GM20431 (cell line): Measurements from ENCODE around the gene ALOX12B.
"Not testable (repeated sequence)": the region's sequence is repeated elsewhere in the genome, so short reads cannot be mapped to it uniquely, and the experiment has no call there.

Experiments
- in situ Hi-C: fragments of 300-500 bp; cut with MseI, MboI; formaldehyde crosslinking; loops from one replicate; pipeline ENCODE4 v1.15.0; 2020; ENCODE audit warnings: low sequenced_read_pairs; ENCODE audit not compliant: unreplicated experiment

ALOX12B gene

DNA sequence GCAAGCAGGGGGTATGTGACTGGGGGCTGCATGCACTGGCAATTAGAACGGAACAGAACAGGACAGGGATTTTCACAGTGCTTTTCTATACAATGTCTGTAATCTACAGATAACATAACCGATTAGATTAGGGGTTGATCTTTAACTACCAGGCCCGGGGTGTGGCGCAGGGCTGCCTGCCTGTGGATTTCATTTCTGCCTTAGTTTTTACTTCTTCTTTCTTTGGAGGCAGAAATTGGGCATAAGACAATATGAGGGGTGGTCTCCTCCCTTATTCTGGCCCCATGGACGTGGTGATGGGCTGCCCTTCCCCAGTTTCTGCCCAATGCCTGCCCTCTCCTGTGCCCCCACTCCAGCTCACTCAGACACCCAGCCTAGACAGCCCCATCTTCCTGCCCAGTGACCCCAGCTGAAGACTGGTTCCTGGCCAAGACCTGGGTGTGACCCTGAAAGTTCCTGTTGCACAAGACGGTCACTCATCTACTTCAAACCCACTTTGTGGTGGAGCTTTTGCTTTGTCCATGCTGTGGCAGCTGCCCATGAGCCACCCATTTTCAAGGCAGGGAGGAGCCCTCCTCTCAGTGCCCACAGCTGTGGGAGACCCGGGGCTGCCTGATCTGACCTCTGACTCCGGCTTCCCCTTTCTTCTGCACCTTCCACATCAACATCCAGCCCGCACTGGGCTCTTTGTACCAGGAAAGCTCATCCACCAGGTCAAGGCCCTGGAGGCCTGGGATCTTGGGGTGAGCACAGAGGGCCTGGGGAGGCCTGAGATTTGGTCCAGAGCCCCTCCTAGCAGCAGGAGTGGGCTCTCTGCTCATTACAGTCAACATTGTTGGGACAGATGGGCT, 18.6 kb downstream of the ALOX12B start:
- in situ Hi-C loops: no loop called here

DNA sequence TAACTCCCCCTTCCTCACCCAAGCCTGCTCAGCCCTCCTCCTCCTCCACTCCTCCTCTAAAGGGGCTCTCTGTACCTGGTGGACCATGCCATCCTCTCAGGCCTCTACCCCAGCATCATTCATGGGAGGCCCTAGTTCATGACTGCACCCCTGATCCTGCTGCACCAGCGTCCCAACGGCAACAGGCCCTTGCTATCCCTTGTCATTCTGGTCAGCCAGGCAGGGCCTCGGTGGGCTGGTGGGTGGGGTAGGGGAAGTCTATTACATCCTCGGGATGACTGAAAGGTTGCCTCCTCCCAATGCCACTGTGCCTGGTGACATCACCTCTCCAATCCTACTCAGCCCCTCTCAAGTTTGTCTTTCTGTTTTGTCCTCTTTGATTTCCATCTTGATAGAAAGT, 19.7 kb downstream of the ALOX12B start:
- in situ Hi-C loops: no loop called here

DNA sequence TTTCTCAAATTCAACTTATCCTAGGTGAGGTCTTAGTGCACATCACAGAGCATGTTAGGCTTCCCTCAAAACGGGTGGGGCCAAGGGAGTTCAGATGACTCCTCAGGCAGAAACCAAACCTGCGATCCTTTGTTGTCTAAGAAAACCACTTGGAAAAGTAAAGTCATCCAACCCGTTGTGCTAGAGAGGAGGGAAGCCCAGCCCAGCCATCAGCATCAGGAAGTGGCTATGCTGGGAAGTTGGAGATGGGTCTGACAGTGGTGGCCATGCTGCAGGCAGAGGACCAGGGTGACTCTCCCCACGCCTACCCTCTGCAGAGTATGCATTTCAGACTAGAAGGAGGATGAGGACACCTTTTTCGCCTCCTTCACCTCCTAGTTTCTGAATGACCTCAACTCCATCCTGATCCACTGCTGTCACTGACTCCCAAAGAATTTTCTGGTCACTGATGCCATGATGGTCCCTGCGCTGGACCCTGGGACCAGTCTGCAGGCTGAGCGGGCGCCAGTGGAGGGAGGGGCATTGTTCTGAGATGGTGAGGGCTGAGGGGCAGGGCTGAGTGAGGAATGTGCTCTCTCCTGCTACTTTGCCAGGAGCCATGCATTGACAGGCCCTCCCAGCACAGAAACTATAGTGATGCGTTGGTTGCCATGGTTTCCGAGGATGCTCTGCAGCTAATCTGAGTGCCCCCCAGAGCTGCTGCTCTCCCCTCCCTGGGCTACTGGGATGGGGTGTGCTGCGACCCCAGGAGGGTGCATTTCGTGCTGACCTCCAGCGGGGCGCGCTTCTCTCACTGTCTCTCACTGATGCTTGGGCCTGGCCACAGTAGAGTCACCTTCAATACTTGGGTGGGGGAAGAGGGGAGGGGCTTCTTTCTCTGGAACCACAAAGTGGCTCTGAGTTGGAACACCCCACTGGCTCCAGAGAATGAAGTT, 20.4 kb downstream of the ALOX12B start:
- in situ Hi-C loops: no loop called here

DNA sequence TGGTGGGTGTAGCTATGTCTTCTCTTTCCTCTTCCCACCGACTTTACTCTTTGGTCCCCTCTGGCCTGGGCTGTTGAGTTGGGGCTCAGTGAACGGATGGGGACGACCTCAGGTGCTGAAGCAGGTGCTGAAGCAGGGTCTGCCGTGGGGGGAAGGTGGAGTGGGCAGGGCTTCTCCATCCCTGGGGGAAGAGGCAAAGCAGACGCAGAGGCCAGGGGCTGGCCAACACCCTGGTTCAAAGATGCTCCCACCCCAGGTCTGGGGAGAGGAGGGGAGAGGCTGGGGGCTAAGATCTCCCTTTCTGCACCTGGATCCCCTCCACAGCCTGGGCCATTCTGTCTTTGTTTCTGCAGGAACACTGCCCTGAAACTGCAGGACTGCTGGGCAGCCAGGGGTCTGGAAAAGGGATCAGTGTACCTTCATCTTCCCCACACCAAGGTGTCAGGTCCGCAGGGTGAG, 22.9 kb downstream of the ALOX12B start:
- in situ Hi-C loops: no loop called here

DNA sequence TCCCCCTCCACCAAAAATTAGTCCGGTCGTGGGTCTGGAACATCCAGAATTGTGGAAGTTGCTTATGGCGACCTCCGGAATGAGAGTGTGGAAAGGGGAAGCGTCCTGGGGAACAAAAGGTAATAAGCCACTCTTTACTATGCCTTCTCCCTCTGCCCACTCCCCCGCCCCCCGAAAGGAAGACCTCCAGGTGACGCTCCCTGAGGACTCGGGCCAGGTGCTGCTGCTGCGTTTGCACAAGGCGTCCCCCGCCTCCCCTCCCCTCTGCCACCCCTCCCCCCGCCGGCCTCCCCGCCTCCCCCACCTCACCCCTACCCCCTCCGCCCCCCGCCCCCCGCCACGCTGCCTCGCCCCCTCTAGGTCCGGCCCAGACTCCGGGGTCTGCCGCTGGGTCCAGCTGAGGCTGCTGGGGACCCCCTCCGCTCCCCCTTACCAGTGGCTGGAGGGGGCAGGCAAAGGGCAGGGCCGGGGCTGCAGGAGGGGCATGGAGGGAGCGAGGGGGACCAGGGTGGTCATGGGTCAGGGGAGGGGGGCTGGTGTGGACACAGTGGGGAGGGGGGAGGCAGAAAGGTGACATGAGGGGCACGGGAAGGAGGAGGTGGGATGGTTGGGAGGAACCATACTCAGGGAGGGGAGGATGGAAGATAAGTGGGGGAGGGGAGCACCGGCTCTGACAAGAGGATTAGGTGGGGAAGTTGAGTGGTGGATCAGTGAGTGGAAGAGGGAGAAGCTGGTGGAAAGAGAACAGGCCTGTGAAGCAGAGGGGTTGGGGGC, 23.6 kb downstream of the ALOX12B start:
- in situ Hi-C loops: no loop called here

DNA sequence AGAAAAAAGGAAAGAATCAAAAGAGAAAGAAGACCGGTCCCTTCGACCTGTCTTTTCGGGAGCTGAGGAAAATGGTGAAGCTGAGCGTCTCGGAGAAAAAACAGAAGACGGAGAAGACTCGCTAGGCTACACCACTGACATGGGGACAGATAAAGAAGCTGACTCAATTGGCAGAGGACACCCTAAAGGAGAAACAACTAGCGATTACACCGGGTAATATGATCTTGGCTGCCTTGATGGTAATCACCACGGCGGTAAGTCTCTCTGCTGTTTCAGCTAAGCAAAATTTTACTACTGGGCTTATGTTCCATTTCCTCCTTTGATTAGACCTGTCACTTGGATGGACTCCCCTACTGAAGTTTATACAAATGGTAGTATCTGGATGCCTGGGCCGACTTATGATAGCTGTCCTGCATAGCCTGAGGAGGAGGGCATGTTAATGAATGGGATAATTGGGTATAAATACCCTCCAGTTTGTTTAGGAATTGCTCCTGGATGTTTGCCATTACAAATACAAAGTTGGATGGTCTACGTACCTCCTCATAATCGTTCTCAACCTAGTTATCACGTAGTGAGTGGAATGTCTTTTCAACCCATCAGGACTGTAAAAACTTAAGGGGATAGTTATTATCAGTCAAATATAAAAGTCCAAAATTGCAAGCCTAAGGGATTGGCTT, 24.6 kb downstream of the ALOX12B start:
- in situ Hi-C loops: no loop called here

DNA sequence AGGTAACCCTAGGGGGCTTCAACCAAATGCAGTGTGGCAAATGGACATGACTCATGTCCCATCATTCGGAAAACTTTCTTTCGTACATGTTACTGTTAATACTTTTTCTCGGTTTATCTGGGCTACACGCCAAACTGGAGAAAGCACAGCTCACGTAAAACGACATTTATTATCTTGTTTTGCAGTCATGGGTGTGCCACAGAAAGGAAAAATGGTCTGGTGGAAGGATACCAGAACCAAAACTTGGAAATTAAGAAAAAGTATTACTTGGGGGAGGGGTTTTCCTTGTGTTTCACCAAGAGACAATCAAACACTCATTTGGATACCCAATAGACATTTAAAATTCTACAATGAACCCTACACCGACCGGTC, 25.1 kb downstream of the ALOX12B start:
- in situ Hi-C loops: no loop called here

- in situ Hi-C loops: not testable (repeated sequence)
These were observed 25.7 kb downstream of the ALOX12B start for GRCh38 chr17:8061851-8062250.

DNA sequence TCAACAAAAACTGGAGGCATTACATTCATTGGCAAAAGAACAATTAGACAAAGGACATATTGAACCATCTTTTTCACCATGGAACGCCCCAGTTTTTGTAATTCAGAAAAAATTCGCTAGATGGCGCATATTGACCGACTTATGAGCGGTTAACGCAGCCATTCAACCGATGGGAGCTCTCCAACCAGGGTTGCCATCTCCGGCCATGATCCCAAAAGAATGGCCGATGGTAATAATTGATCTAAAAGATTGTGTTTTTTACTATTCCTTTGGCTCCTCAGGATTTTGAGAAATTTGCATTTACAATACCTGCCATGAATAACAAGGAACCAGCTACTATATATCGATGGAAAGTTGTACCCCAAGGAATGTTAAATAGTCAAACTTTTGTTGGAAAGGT, 27.2 kb downstream of the ALOX12B start:
- in situ Hi-C loops: no loop called here

DNA sequence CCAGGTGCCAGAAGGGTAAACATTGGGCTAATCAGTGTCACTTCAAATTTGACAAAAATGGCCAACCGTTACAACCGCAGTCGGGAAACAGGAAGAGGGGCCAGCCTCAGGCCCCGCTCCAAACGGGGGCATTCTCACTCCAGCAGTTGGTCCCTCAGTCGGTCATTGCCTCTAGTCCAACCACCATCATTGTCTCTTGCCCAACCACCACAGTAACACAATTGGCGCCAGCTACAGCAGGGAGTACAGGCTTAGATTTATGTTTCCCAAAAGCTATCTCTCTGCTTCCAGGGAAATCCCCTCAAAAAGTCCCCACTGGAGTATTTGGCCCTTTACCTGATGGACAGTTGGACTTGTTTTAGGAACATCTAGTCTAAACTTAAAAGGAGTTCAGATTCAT, 28.4 kb downstream of the ALOX12B start:
- in situ Hi-C loops: no loop called here

DNA sequence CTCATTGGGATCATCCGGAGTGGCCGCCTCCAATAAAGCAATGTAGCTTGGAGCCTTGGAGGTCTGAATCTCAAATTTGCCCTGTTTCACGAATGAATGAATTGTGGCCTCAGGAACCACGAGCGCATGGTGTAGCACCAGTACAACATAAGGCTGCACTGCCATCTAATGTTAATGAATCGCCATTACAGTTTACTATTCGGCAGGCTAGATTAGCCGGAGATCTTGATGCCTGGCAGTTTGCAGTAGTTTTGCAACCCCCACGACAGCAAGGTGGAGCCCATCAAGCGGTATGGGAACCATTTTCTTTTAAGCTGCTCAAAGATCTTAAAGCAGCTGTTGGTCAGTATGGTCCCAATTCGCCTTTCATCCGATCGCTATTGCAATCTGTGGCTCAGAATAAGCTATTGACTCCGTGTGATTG, 29.8 kb downstream of the ALOX12B start:
- in situ Hi-C loops: no loop called here

DNA sequence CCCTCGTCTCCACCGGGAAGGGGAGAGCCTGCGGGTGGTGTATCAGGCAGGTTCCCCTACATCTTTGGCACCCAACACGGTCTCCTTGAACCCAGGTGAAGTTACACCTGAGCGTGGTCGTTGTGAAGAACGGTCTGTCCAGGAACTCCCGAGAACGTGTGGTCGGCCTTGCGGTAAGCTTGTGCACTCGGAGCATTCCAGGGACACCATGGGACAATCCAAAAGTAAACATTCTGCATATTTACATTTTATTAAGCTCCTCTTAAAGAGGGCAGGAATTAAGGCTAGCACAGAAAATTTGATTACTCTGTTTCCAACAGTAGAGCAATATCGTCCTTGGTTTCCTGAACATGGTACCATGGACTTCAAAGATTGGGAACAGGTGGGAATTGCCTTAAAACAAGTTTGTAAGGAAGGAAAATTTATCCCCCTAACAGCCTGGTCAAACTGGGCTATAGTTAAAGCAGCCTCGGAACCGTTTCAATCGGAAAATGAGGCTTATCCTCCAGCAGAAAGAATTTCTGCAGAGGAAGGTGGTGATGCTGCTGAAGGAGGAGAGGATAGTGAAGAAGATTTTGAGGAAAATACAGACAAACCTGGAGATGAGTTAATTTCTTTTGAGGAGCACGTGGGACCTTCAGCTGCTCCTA, 30.4 kb downstream of the ALOX12B start:
- in situ Hi-C loops: no loop called here

- in situ Hi-C loops: no loop called here
These were observed 31.1 kb downstream of the ALOX12B start for GRCh38 chr17:8056232-8056975.

DNA sequence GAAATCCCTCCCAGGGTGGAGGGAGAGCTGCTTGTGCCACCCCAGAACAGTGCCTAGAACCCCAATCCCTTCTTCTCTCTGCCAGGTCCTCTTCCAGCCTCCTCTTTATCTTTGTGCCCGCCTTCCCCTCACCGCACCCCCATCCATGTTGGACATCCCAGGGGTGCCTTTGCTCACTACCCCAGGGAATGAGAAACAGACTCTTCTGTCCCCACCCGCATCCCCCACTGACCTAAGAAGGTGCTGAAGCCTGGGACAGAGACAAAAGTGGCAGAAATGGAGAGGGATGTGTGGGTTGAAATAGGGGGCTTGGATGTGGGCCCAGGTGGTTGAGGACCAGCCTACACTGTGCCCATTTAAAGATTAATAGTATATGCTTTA, 31.7 kb downstream of the ALOX12B start:
- in situ Hi-C loops: no loop called here

- in situ Hi-C loops: no loop called here
These were observed 33.9 kb downstream of the ALOX12B start for GRCh38 chr17:8053600-8053999.

DNA sequence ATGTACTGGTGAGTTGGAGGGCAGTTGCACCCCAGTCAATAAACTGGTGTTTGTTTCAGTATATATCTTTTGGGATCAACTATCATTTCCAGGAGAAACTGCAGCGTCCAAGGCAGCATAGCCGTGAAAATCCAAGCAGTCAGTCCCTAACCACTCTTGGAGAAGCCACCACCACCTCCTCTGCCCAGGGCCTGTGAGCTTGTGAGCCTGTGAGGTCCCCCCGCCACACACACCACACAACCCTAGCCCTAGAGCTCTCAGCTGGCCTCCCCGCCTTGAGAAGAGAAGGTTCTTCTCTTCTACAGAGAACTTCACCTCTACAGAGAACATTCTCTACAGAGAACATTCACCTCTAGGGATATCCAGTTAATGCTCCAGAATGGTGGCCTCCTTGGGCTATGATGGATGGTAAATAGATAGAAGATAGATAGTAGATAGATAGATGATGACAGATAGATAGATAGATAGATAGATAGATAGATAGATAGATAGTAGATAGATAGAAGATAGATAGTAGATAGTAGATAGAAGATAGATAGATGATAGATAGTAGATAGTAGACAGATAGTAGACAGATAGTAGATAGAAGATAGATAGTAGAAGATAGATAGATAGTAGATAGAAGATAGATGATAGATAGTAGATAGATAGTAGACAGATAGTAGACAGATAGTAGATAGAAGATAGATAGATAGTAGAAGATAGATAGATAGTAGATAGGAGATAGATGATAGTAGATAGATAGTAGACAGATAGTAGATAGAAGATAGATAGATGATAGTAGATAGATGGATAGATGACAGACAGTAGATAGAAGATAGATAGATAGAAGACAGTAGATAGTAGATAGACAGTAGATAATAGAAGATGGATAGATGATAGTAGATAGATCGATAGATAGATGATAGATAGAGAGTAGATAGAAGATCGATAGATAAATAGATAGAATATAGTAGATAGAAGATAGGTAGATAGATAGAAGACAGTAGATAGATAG, 35.0 kb downstream of the ALOX12B start:
- in situ Hi-C loops: no loop called here

DNA sequence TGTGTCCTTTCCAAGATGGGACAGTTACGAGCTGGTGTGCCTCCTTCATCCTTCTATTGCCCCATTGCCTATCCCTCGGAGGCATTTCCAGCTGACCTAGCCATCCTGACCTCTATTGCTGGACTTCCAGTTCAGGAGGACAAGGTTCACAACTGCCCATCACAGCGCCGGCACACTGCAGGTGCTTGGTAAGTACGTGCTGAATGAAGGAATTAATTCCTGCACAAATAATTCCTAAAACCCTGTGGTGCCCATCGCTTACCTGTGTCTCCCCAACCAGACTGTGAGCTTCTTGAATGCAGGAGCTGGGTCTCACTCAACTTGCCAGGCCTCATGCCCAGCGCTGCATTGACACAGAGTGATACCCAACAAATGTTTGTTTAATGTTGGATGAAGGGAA, 35.7 kb downstream of the ALOX12B start:
- in situ Hi-C loops: no loop called here
